Effector memory CD4-positive, alpha-beta T cell (primary cell): ENCODE results near the gene CCDC167.

Source experiments
- DNase-seq, 3 donors: peaks; one replicate each; pipeline ENCODE4 v3.0.0-alpha.2; 2020
- H3K27ac ChIP-seq: 2 replicates; pipeline ENCODE4 v1.7.0; 2013; ENCODE audit warnings: mild to moderate bottlenecking, low read length, moderate library complexity; ENCODE audit not compliant: insufficient read depth, poor library complexity, severe bottlenecking
- H3K27me3 ChIP-seq: replicated peaks from 2 replicates; pipeline ENCODE4 v1.7.0; 2013; ENCODE audit warnings: mild to moderate bottlenecking, low read length; ENCODE audit not compliant: insufficient read depth, control insufficient read depth, poor library complexity, severe bottlenecking
- H3K36me3 ChIP-seq: 2 replicates; pipeline ENCODE4 v1.7.0; 2013; ENCODE audit warnings: mild to moderate bottlenecking, low read length, moderate library complexity; ENCODE audit not compliant: control insufficient read depth, insufficient read depth
- H3K4me1 ChIP-seq: 2 replicates; pipeline ENCODE4 v1.7.0; 2013; ENCODE audit warnings: low read length, mild to moderate bottlenecking; ENCODE audit not compliant: control insufficient read depth, insufficient read depth, poor library complexity, severe bottlenecking
- H3K4me3 ChIP-seq: 2 replicates; pipeline ENCODE4 v1.7.0; 2013; ENCODE audit warnings: low read length, low read depth, mild to moderate bottlenecking; ENCODE audit not compliant: insufficient read depth, poor library complexity, severe bottlenecking
- H3K9me3 ChIP-seq: 2 replicates; pipeline ENCODE4 v1.7.0; 2013; ENCODE audit warnings: mild to moderate bottlenecking, low read length, moderate library complexity; ENCODE audit not compliant: control insufficient read depth

The CCDC167 gene

GRCh38 chr6:37483252-37483901, 16.3 kb downstream of the CCDC167 start:
- H3K4me1 ChIP-seq: peaks cover 4% of the 10 kb centered on the region
- H3K36me3 ChIP-seq: peaks cover 59% of the 10 kb centered on the region
- no peaks in the 10 kb centered on the region for H3K9me3 ChIP-seq
- no peak overlapping the region for H3K27ac ChIP-seq
- H3K4me3 ChIP-seq: no peak overlapping the region
- no peaks in the 10 kb centered on the region for H3K27me3 ChIP-seq
- DNase-seq: no peak

DNA sequence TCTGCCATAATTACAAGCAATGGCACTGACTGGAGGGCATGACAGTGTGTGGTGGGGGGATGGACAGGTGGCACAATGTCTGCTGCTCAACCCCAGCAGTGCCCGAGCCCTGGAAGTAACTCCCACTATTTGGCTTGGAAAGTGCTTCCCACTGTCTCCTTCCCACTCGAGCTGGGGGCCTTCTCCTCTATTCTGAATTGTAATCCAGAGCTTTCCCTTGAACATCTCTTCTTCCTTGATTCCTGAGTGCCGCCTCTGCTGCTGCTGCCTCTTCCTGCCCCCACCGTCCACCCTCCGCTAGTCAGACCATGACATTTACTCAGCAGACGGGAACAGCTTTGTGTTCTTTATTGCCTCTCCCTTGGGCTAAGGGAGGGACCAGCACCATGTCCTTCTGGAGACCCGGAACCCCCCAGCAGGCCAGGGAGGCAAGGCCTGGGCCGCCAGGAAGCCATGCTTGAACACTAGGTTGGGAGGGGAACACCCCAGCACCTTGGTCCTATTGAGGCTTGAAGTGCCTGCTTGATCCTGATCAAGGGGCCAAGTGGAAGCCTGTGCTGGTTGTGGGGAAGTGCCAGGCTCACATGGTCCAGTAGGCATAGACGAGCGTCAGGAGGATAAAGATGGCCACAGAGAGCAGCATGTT, 17.0 kb downstream of the CCDC167 start:
- peaks cover 66% of the 10 kb centered on the region for H3K36me3 ChIP-seq
- H3K27me3 ChIP-seq: no peaks in the 10 kb centered on the region
- H3K4me1 ChIP-seq: peaks cover 4% of the 10 kb centered on the region
- H3K9me3 ChIP-seq: no peaks in the 10 kb centered on the region
- H3K4me3 ChIP-seq: no peak overlapping the region
- no peak for DNase-seq
- H3K27ac ChIP-seq: no peak overlapping the region

GRCh38 chr6:37481711-37482605, 17.7 kb downstream of the CCDC167 start:
- peaks cover 4% of the 10 kb centered on the region for H3K4me1 ChIP-seq
- peaks cover 68% of the 10 kb centered on the region for H3K36me3 ChIP-seq
- no peaks in the 10 kb centered on the region for H3K27me3 ChIP-seq
- no peak for DNase-seq
- no peak overlapping the region for H3K27ac ChIP-seq
- H3K9me3 ChIP-seq: no peaks in the 10 kb centered on the region
- H3K4me3 ChIP-seq: no peak overlapping the region

DNA sequence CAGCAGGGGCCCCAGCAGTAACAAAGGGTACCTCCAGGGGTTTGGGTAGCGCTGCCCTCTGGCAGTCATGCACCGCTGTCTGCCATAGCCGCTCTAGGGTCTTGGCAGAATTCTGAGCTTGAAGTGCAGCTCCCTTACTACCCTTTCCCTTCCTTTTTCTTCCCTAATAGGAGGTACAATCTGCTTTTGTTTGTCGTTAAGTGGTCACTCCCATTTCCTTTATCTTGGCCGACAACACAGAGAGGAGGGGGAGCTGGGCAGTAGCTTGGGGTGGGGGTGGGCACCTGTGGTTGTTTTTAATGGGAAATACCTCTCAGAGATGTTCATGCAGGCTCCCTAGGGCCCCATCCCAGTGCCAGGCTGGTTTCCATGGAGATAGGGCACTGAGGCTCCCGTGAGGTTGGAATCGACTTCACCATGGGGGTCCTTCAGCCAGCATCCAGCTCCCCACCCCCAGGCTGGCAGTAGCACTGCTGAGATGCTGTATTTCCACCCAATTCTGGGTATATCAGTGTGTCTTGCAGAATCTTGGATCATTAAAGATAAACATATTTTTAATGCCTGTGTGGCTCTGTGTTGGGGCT, 18.6 kb downstream of the CCDC167 start:
- no peak for DNase-seq
- Histone ChIP-seq H3K9me3 (no peaks in the 10 kb centered on the region), H3K4me3 (no peak overlapping the region), H3K27ac (no peak overlapping the region), H3K4me1 (peaks cover 4% of the 10 kb centered on the region), H3K27me3 (no peaks in the 10 kb centered on the region), H3K36me3 (peaks cover 74% of the 10 kb centered on the region)

GRCh38 chr6:37480118-37480736, 19.5 kb downstream of the CCDC167 start:
- Histone ChIP-seq H3K36me3 (peaks cover 82% of the 10 kb centered on the region), H3K4me1 (peaks cover 4% of the 10 kb centered on the region)
- DNase-seq: no peak

DNA sequence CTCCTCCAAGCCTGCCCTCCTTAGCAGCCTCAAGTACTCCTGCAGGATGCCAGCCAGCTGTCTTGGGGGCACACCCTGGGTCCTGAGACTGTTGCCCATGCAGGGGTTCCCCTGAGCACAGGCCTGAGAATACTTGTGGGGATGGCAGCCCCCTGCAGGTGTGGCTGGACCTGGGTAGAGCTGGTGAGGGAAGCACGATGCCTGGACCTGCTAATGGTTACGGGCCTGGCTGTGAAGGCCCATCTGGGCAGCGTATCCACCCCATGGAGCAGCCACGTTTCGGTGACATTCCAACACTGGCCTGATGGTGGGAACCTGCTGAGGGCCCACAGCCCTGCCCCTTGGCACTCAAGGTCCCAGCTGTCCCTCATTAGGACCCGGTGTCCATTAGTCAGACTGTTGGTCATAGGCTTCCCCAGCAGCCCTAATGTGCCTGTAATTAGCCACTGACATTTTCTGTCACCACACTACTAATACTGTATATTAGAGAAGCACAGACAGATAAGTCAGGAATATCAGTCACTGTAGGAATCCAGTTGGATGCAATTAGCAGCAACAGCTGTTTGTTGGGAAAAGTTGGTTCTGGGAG, 20.3 kb downstream of the CCDC167 start:
- Histone ChIP-seq H3K27me3 (no peaks in the 10 kb centered on the region), H3K9me3 (no peaks in the 10 kb centered on the region), H3K4me1 (peaks cover 4% of the 10 kb centered on the region), H3K27ac (no peak overlapping the region), H3K36me3 (peaks cover 90% of the 10 kb centered on the region), H3K4me3 (no peak overlapping the region)
- no peak for DNase-seq

More at GRCh38 chr6:37480118-37480736, 19.5 kb downstream of the CCDC167 start:
- Histone ChIP-seq H3K27ac (no peak overlapping the region), H3K9me3 (no peaks in the 10 kb centered on the region), H3K4me3 (no peak overlapping the region), H3K27me3 (no peaks in the 10 kb centered on the region)

- Histone ChIP-seq H3K4me3 (no peak overlapping the region), H3K4me1 (peaks cover under 1% of the 10 kb centered on the region), H3K9me3 (no peaks in the 10 kb centered on the region), H3K27ac (no peak overlapping the region), H3K36me3 (peaks cover 92% of the 10 kb centered on the region), H3K27me3 (no peaks in the 10 kb centered on the region)
- DNase-seq: no peak
These were observed 20.9 kb downstream of the CCDC167 start for GRCh38 chr6:37478827-37479226.

DNA sequence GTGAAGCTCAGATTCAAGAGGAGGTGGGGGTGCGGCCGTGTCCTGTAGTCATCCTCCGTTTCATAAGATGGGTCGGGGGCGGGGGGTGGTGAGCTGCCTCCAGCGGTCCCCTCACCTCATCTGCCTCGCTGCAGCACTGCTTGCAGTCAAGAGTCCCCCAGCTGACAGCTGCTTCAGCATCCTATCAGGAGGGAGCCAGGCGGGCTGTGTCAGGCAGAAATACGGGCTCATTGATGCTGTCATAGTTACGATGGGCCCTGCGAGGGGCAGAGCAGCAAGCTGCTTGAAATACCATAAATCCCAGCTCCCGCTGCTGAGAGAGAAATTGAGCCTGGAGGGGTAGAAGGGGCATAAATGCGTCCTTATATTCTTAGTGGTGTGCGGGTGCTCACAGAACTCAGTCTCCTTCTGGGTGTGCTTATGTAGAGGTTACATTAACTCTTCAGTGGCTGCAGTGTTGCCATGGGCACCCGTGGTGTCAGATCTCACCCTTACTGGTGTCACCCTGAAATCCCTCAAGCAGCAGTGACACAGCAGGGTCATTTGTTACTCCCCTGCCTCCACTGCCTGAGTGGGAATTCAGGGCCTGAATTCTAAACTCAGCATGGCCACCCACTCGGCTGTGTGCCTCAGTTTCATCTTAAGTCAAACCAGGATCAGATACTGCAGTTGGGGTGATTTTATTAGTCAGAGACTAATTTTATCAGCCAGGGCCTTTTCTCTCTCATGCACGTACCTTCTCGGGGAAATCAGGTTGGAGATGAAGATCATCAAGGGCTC, 21.8 kb downstream of the CCDC167 start:
- Histone ChIP-seq H3K4me3 (no peak overlapping the region), H3K27ac (no peak overlapping the region), H3K27me3 (no peaks in the 10 kb centered on the region), H3K36me3 (peaks cover 93% of the 10 kb centered on the region), H3K4me1 (no peaks in the 10 kb centered on the region), H3K9me3 (no peaks in the 10 kb centered on the region)
- DNase-seq: no peak

DNA sequence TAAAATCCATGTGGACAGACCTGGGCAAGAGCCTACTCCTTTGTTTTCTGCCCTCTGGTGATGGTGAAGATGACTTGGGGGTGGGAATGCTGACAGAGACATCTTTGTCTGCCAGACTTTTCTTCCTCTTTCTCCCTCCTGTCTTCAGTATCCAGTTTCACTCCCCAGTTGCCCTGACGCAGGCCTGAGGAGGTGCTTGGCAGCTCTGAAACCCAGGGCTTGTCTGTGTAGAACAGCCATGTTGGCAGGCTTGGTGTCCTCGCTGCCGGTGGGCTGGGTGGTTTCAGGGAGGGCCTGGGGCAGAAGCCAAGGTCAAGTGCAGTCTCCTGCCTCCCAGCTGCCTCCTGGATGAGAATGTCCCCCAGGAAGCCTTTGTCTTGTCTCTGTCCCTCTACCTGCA, 22.5 kb downstream of the CCDC167 start:
- Histone ChIP-seq H3K9me3 (no peaks in the 10 kb centered on the region), H3K4me3 (no peak overlapping the region), H3K27ac (no peak overlapping the region), H3K27me3 (no peaks in the 10 kb centered on the region), H3K36me3 (peaks cover 93% of the 10 kb centered on the region), H3K4me1 (no peaks in the 10 kb centered on the region)
- no peak for DNase-seq
